Astrocyte of the spinal cord (primary cell): ENCODE results near the gene PROSER1.
"Not testable (repeated sequence)": the region's sequence is repeated elsewhere in the genome, so short reads cannot be mapped to it uniquely, and the experiment has no call there.

ENCODE experiments used
- DNase-seq: peaks from one replicate; pipeline ENCODE4 v3.0.0; 2011; ENCODE audit warnings: low read depth, low spot score
- H3K4me3 ChIP-seq: 2 replicates; pipeline ENCODE4 v1.5.1; 2011; ENCODE audit warnings: low read depth, mild to moderate bottlenecking, low read length, moderate library complexity
- CTCF ChIP-seq: IDR thresholded peaks from 2 replicates; pipeline ENCODE4 v1.5.1; 2012; ENCODE audit warnings: low read depth, mild to moderate bottlenecking, low read length, inconsistent platforms
- in situ Hi-C: cut with HindIII; loops from 2 replicates; pipeline ENCODE4 v1.10.0; 2017; ENCODE audit warnings: low sequenced_read_pairs

PROSER1 gene

GRCh38 chr13:39037880-39038568 lies at the start of gene PROSER1, which contains the start of gene NHLRC3:
Gene PROSER1 (minus strand): TSS chr13:39038089. CDS start chr13:39037242, 847 bp downstream.
Gene NHLRC3 (plus strand): TSS chr13:39038456. CDS start chr13:39038640, 184 bp downstream.
- peak within 1 kb of the TSS; percentile 92 for H3K4me3 ChIP-seq
- no peak for TF ChIP-seq CTCF
- DNase-seq = peak; percentile 94
- in situ Hi-C loops = no loop called here

- in situ Hi-C loops, DNase-seq, H3K4me3 ChIP-seq: not testable (repeated sequence)
These were observed 48.5 kb upstream of the PROSER1 start for GRCh38 chr13:39086251-39086945.

- no peak overlapping the region for H3K4me3 ChIP-seq
- in situ Hi-C loops = no loop called here
- DNase-seq = no peak
- no peak for TF ChIP-seq CTCF
These were observed 36.1 kb upstream of the PROSER1 start for GRCh38 chr13:39073983-39074382.

- no peak overlapping the region for H3K4me3 ChIP-seq
- in situ Hi-C loops = no loop called here
- TF ChIP-seq CTCF = no peak
- no peak for DNase-seq
These were observed 35.0 kb upstream of the PROSER1 start for GRCh38 chr13:39072842-39073241.

- in situ Hi-C loops = no loop called here
- TF ChIP-seq CTCF = no peak
- no peak for DNase-seq
- no peak overlapping the region for H3K4me3 ChIP-seq
These were observed 24.1 kb upstream of the PROSER1 start for GRCh38 chr13:39062004-39062403.

- in situ Hi-C loops = no loop called here
- no peak overlapping the region for H3K4me3 ChIP-seq
- no peak for TF ChIP-seq CTCF
- DNase-seq = no peak
These were observed 20.2 kb upstream of the PROSER1 start for GRCh38 chr13:39058040-39058439.

GRCh38 chr13:39056018-39056417 lies 18.1 kb upstream of the PROSER1 start:
- DNase-seq = no peak
- in situ Hi-C loops = no loop called here
- no peak for TF ChIP-seq CTCF

More at GRCh38 chr13:39056018-39056417, 18.1 kb upstream of the PROSER1 start:
- no peak overlapping the region for H3K4me3 ChIP-seq
